SK-N-SH treated with all-trans-retinoic acid at 6 μM for 48 hours (cell line): ENCODE results near the gene SLC26A2.

Experiments used
- ATAC-seq: fragments of 200-7000 bp; cut with Tn5 transposase; 3 replicates; pipeline ENCODE4 v1.9.1; 2020; ENCODE audit warnings: mild to moderate bottlenecking, moderate library complexity
- BACH2 ChIP-seq: fragments of 250-450 bp; sonication (Bioruptor Pico); IDR thresholded peaks from 2 replicates; pipeline ENCODE4 v1.9.0; 2021; ENCODE audit warnings: mild to moderate bottlenecking, borderline replicate concordance
- ESRRG ChIP-seq: fragments of 250-450 bp; sonication (Bioruptor Pico); IDR thresholded peaks from 2 replicates; pipeline ENCODE4 v1.6.1; 2021; ENCODE audit warnings: mild to moderate bottlenecking
- GLIS3 ChIP-seq: fragments of 250-450 bp; sonication (Bioruptor Pico); IDR thresholded peaks from 2 replicates; pipeline ENCODE4 v1.5.0; 2020; ENCODE audit warnings: mild to moderate bottlenecking, moderate library complexity
- ISL1 ChIP-seq: fragments of 250-450 bp; sonication (Bioruptor Pico); IDR thresholded peaks from 2 replicates; pipeline ENCODE4 v2.1.2; 2022; ENCODE audit warnings: mild to moderate bottlenecking, moderate library complexity
- PPARA ChIP-seq: fragments of 250-450 bp; sonication (Bioruptor Pico); IDR thresholded peaks from 2 replicates; pipeline ENCODE4 v1.5.0; 2020; ENCODE audit warnings: mild to moderate bottlenecking, borderline replicate concordance
- RARB ChIP-seq: fragments of 250-450 bp; sonication (Bioruptor Pico); IDR thresholded peaks from 2 replicates; pipeline ENCODE4 v1.8.0; 2021; ENCODE audit warnings: mild to moderate bottlenecking, moderate library complexity
- SNAI2 ChIP-seq: fragments of 250-450 bp; sonication (Bioruptor Pico); IDR thresholded peaks from 2 replicates; pipeline ENCODE4 v1.5.0; 2020; ENCODE audit warnings: mild to moderate bottlenecking, moderate library complexity
- TCF4 ChIP-seq: fragments of 250-450 bp; sonication (Bioruptor Pico); IDR thresholded peaks from 2 replicates; pipeline ENCODE4 v1.8.0; 2021; ENCODE audit warnings: mild to moderate bottlenecking, moderate library complexity, borderline replicate concordance
- TOX ChIP-seq: fragments of 250-450 bp; sonication (Bioruptor Pico); IDR thresholded peaks from 2 replicates; pipeline ENCODE4 v1.8.0; 2021; ENCODE audit warnings: mild to moderate bottlenecking, moderate library complexity, borderline replicate concordance
- TSHZ2 ChIP-seq: fragments of 250-450 bp; sonication (Bioruptor Pico); IDR thresholded peaks from 2 replicates; pipeline ENCODE4 v1.5.0; 2020; ENCODE audit warnings: mild to moderate bottlenecking, moderate library complexity
- ZC3H10 ChIP-seq: fragments of 250-450 bp; sonication (Bioruptor Pico); IDR thresholded peaks from 2 replicates; pipeline ENCODE4 v1.5.1; 2021; ENCODE audit warnings: mild to moderate bottlenecking, moderate library complexity
- ZFP3 ChIP-seq: fragments of 250-450 bp; sonication (Bioruptor Pico); IDR thresholded peaks from 2 replicates; pipeline ENCODE4 v1.5.0; 2020; ENCODE audit warnings: mild to moderate bottlenecking, moderate library complexity
- ZFP30 ChIP-seq: fragments of 450-650 bp; formaldehyde crosslinking; IDR thresholded peaks from 2 replicates; pipeline ENCODE4 v1.5.0; 2022; ENCODE audit warnings: mild to moderate bottlenecking, moderate library complexity
- ZNF565 ChIP-seq: fragments of 450-650 bp; formaldehyde crosslinking; conservative IDR thresholded peaks from 2 replicates; pipeline ENCODE4 v1.5.0; 2020; ENCODE audit warnings: low read depth, mild to moderate bottlenecking, moderate library complexity
- ZNF70 ChIP-seq: fragments of 450-650 bp; formaldehyde crosslinking; IDR thresholded peaks from 2 replicates; pipeline ENCODE4 v1.5.0; 2020; ENCODE audit warnings: mild to moderate bottlenecking, moderate library complexity
- ZNF8 ChIP-seq: fragments of 450-650 bp; formaldehyde crosslinking; IDR thresholded peaks from 2 replicates; pipeline ENCODE4 v1.5.0; 2020; ENCODE audit warnings: mild to moderate bottlenecking, moderate library complexity
- TF ChIP-seq, protein P1 (sequence below): fragments of 250-450 bp; sonication (Bioruptor Pico); IDR thresholded peaks from 2 replicates; pipeline ENCODE4 v1.5.1; 2020; ENCODE audit warnings: low read depth, mild to moderate bottlenecking, moderate library complexity
- TF ChIP-seq, protein P2 (sequence below): fragments of 250-450 bp; sonication (Bioruptor Pico); IDR thresholded peaks from 2 replicates; pipeline ENCODE4 v1.8.0; 2020; ENCODE audit warnings: mild to moderate bottlenecking, moderate library complexity, borderline replicate concordance

Gene SLC26A2

GRCh38 chr5:149995385-149996204, 35.0 kb downstream of the SLC26A2 start (continued):
- TF ChIP-seq TSHZ2 (CRISPR knock-in tag) (no peak), ZC3H10 (CRISPR knock-in tag) (no peak), TOX (CRISPR knock-in tag) (no peak), ZNF70 (CRISPR knock-in tag) (no peak), SNAI2 (CRISPR knock-in tag) (no peak), ZNF565 (CRISPR knock-in tag) (no peak), PPARA (CRISPR knock-in tag) (no peak), RARB (CRISPR knock-in tag) (no peak)
- TF ChIP-seq, all 23 proteins: peak for 0

- no peak for ATAC-seq
- TF ChIP-seq PPARA (CRISPR knock-in tag) = no peak
- TF ChIP-seq, protein P1, sequence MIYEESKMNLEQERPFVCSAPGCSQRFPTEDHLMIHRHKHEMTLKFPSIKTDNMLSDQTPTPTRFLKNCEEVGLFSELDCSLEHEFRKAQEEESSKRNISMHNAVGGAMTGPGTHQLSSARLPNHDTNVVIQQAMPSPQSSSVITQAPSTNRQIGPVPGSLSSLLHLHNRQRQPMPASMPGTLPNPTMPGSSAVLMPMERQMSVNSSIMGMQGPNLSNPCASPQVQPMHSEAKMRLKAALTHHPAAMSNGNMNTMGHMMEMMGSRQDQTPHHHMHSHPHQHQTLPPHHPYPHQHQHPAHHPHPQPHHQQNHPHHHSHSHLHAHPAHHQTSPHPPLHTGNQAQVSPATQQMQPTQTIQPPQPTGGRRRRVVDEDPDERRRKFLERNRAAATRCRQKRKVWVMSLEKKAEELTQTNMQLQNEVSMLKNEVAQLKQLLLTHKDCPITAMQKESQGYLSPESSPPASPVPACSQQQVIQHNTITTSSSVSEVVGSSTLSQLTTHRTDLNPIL (CRISPR knock-in tag) = no peak
- TF ChIP-seq, all 23 proteins: peak for 0
Measured at GRCh38 chr5:149996205-149996890, 35.8 kb downstream of the SLC26A2 start.

DNA sequence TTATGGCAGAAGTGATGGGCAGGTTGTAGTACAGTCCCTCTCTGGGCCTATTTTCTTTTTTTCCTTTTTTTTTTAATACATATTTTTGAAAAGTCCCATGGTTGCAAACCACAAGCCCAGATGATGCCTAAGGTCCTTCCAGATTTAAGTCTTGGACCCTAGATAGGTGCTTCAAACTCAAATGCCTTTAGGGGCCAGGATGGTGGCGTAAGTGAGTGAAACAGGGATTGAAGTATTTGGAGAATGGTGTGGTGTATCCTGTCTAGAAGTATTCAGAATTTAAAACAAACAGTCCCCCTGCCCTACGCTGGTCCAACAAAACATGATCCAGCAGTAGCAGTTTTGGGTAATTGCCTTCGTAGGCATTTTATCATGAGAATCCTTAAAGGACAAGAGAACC, 37.7 kb downstream of the SLC26A2 start:
- no peak for ATAC-seq

GRCh38 chr5:149999359-149999758, 38.8 kb downstream of the SLC26A2 start:
- ATAC-seq = no peak
- TF ChIP-seq ZC3H10 (CRISPR knock-in tag) (no peak), ESRRG (CRISPR knock-in tag) (no peak), BACH2 (CRISPR knock-in tag) (no peak), ZFP3 (CRISPR knock-in tag) (no peak), GLIS3 (CRISPR knock-in tag) (no peak)

More for the DNA sequence above, 37.7 kb downstream of the SLC26A2 start:
- TF ChIP-seq ZNF8 (CRISPR knock-in tag) (no peak), PPARA (CRISPR knock-in tag) (no peak), ZFP3 (CRISPR knock-in tag) (no peak), ZNF565 (CRISPR knock-in tag) (no peak), ESRRG (CRISPR knock-in tag) (no peak), ZFP30 (CRISPR knock-in tag) (no peak), ISL1 (CRISPR knock-in tag) (no peak), TCF4 (CRISPR knock-in tag) (no peak)
- TF ChIP-seq, protein P2, sequence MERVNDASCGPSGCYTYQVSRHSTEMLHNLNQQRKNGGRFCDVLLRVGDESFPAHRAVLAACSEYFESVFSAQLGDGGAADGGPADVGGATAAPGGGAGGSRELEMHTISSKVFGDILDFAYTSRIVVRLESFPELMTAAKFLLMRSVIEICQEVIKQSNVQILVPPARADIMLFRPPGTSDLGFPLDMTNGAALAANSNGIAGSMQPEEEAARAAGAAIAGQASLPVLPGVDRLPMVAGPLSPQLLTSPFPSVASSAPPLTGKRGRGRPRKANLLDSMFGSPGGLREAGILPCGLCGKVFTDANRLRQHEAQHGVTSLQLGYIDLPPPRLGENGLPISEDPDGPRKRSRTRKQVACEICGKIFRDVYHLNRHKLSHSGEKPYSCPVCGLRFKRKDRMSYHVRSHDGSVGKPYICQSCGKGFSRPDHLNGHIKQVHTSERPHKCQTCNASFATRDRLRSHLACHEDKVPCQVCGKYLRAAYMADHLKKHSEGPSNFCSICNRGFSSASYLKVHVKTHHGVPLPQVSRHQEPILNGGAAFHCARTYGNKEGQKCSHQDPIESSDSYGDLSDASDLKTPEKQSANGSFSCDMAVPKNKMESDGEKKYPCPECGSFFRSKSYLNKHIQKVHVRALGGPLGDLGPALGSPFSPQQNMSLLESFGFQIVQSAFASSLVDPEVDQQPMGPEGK (CRISPR knock-in tag) = no peak

- no peak for ATAC-seq
- TF ChIP-seq ISL1 (CRISPR knock-in tag) (no peak), PPARA (CRISPR knock-in tag) (no peak)
- TF ChIP-seq, protein P2 (CRISPR knock-in tag) = no peak
Measured at GRCh38 chr5:149999866-150000255, 39.3 kb downstream of the SLC26A2 start.
